T-cell (primary cell): Measurements from ENCODE around the gene MRPS31. TPM values are rescaled to one million over a fixed set of nuclear protein-coding genes. Genes with fewer than 3 reads are reported as not detected.
"Not testable (repeated sequence)": the region's sequence is repeated elsewhere in the genome, so short reads cannot be mapped to it uniquely, and the experiment has no call there.

Source experiments
- ATAC-seq, 4 experiments: fragments of 200-7000 bp in 3 of 4; fragments of 150-1000 bp in 1 of 4; cut with Tn5 transposase; replicated peaks in 1 of 4; 1 replicate in 3 of 4; 2 replicates in 1 of 4; pipeline ENCODE4 v1.10.0; 2021; ENCODE audit warnings: moderate library complexity in 3 of 4, mild to moderate bottlenecking in 2 of 4, moderate number of reproducible peaks in 1 of 4
- CTCF ChIA-PET, 2 donors: fragments of 300-600 bp; sonication (Branson Sonifier 250); formaldehyde crosslinking; loops; one replicate each; lab custom pipeline; 2022; ENCODE audit warnings: antibody characterized with exemption in 2 of 2; lab: Charles Lee
- POLR2A ChIA-PET, 2 donors: fragments of 300-600 bp; sonication (Branson Sonifier 250); formaldehyde crosslinking; loops; one replicate each; lab custom pipeline; 2022; ENCODE audit warnings: antibody characterized with exemption in 2 of 2; lab: Charles Lee
- DNase-seq, 35 experiments: peaks; one replicate each; pipeline versions ENCODE4 v3.0.0 to v3.0.0-alpha.2; 2013 to 2023
- H3K27ac ChIP-seq: one replicate; pipeline ENCODE4 v1.5.1; 2013; ENCODE audit warnings: low read length
- H3K27me3 ChIP-seq, 2 experiments: replicated peaks in 1 of 2; 1 replicate in 1 of 2; 2 replicates in 1 of 2; pipeline versions ENCODE4 v1.6.1 to v1.7.0; 2013; ENCODE audit warnings: low read length in 1 of 2, mixed read lengths in 1 of 2; ENCODE audit not compliant: control insufficient read depth in 2 of 2, insufficient read depth in 2 of 2; ENCODE audit errors: extremely low read depth in 1 of 2
- H3K36me3 ChIP-seq, 2 donors: 1 replicate in 1 of 2; 2 replicates in 1 of 2; pipeline versions ENCODE4 v1.6.1 to v1.7.0; 2013; ENCODE audit warnings: low read length in 1 of 2; ENCODE audit not compliant: control insufficient read depth in 2 of 2, insufficient read depth in 1 of 2; ENCODE audit errors: extremely low read depth in 1 of 2
- H3K4me1 ChIP-seq, 2 experiments: 1 replicate in 1 of 2; 2 replicates in 1 of 2; pipeline versions ENCODE4 v1.6.1 to v1.7.0; 2013; ENCODE audit warnings: low read length in 2 of 2, mixed read lengths in 1 of 2; ENCODE audit not compliant: insufficient read depth in 2 of 2, control insufficient read depth in 1 of 2; ENCODE audit errors: extremely low read depth in 1 of 2
- H3K4me3 ChIP-seq, 2 donors: 1 replicate in 1 of 2; 2 replicates in 1 of 2; pipeline versions ENCODE4 v1.5.1 to v1.7.0; 2013; ENCODE audit warnings: mild to moderate bottlenecking in 2 of 2, low read length in 1 of 2, moderate library complexity in 1 of 2; ENCODE audit not compliant: control insufficient read depth in 1 of 2; ENCODE audit errors: extremely low read depth in 1 of 2
- H3K9me3 ChIP-seq: 2 replicates; pipeline ENCODE4 v1.7.0; 2013
- H3K27ac Mint-ChIP-seq, 2 donors: one replicate each; pipeline ENCODE4 v1.8.0; 2020 to 2021; ENCODE audit warnings: mild to moderate bottlenecking in 2 of 2, mixed read lengths in 2 of 2
- H3K27me3 Mint-ChIP-seq, 2 donors: one replicate each; pipeline ENCODE4 v1.8.0; 2021 to 2022; ENCODE audit warnings: mixed read lengths in 2 of 2
- H3K36me3 Mint-ChIP-seq: one replicate; pipeline ENCODE4 v1.8.0; 2021; ENCODE audit warnings: mixed read lengths
- H3K4me1 Mint-ChIP-seq, 3 donors: one replicate each; pipeline ENCODE4 v1.8.0; 2020 to 2022; ENCODE audit warnings: mixed read lengths in 3 of 3, mild to moderate bottlenecking in 1 of 3
- H3K4me3 Mint-ChIP-seq, 3 donors: one replicate each; pipeline ENCODE4 v1.8.0; 2020 to 2022; ENCODE audit warnings: mild to moderate bottlenecking in 3 of 3, mixed read lengths in 3 of 3, moderate library complexity in 3 of 3
- H3K9me3 Mint-ChIP-seq, 3 donors: one replicate each; pipeline ENCODE4 v1.8.0; 2020 to 2022; ENCODE audit warnings: mixed read lengths in 3 of 3
- WGBS: methylation state at CpG from one replicate; pipeline ENCODE4 v1.1.5; 2013; ENCODE audit warnings: missing lambda C conversion rate; ENCODE audit not compliant: insufficient coverage; 5-methylcytosine and 5-hydroxymethylcytosine counted together
- total RNA-seq, 35 experiments: library from RNA in 6 of 35; stranded (reverse) in 6 of 35; fragments of 120-200 nt in 1 of 35; gene quantifications; one replicate each; pipeline versions ENCODE4 v1.2.1 to v1.2.4 and lab custom pipeline; 2013 to 2026

Gene MRPS31
- total RNA-seq, 5 donors from 2014 or later (not counting 1 experiment from before 2014, with no cell fraction given) = 19.2 to 34.4 (median 28.5) TPM

- no peak overlapping the region for H3K27ac ChIP-seq
- H3K4me3 ChIP-seq = no peak overlapping the region
- H3K27me3 ChIP-seq = no peaks in the 10 kb centered on the region
- DNase-seq (no peak), ATAC-seq (no peak)
- no peaks in the 10 kb centered on the region for H3K27me3 Mint-ChIP-seq
- H3K36me3 ChIP-seq = peaks cover 3 to 42% of the 10 kb centered on the region in 2 donors
- ChIA-PET CTCF (interaction anchor here in 1 of 2 donors (0.6 kb wide), 1 partner anchor 79 kb away, joined by 3 read pairs; no protein-coding TSS in a partner anchor), POLR2A (no interaction called here)
- H3K4me3 Mint-ChIP-seq = no peak overlapping the region
- no peak overlapping the region for H3K27ac Mint-ChIP-seq
- WGBS = 100% methylated on average over 2 of the region's 4 CpGs
- H3K36me3 Mint-ChIP-seq = peaks cover 30% of the 10 kb centered on the region
- no peaks in the 10 kb centered on the region for H3K9me3 ChIP-seq
- peaks cover 16 to 20% (median 20%) of the 10 kb centered on the region in 3 donors for H3K4me1 Mint-ChIP-seq
- H3K9me3 Mint-ChIP-seq = no peaks in the 10 kb centered on the region
- no peaks in the 10 kb centered on the region for H3K4me1 ChIP-seq
Measured at GRCh38 chr13:40758811-40759210, 12.2 kb downstream of the MRPS31 start.

GRCh38 chr13:40756042-40756441, 14.9 kb downstream of the MRPS31 start:
- Mint-ChIP-seq H3K4me3 (no peak overlapping the region), H3K27me3 (no peaks in the 10 kb centered on the region), H3K9me3 (no peaks in the 10 kb centered on the region), H3K27ac (no peak overlapping the region), H3K36me3 (peaks cover 43% of the 10 kb centered on the region), H3K4me1 (peaks cover 0 to 5% (median 2%) of the 10 kb centered on the region in 3 donors)
- Histone ChIP-seq H3K9me3 (no peaks in the 10 kb centered on the region), H3K27ac (no peak overlapping the region), H3K4me1 (no peaks in the 10 kb centered on the region), H3K4me3 (no peak overlapping the region), H3K27me3 (no peaks in the 10 kb centered on the region), H3K36me3 (peaks cover 3 to 53% of the 10 kb centered on the region in 2 donors)
- no CpG with 5 or more reads among the region's 1 CpG for WGBS
- CTCF ChIA-PET = no interaction called here
- no peak for ATAC-seq
- POLR2A ChIA-PET = no interaction called here
- DNase-seq = no peak

- ATAC-seq (no peak), DNase-seq (no peak)
- H3K27me3 Mint-ChIP-seq = no peaks in the 10 kb centered on the region
- Histone ChIP-seq H3K27me3 (no peaks in the 10 kb centered on the region), H3K27ac (no peak overlapping the region), H3K4me1 (no peaks in the 10 kb centered on the region), H3K4me3 (no peak overlapping the region), H3K9me3 (no peaks in the 10 kb centered on the region), H3K36me3 (peaks cover 3 to 47% of the 10 kb centered on the region in 2 donors)
- ChIA-PET POLR2A (no interaction called here), CTCF (no interaction called here)
- no peaks in the 10 kb centered on the region for H3K9me3 Mint-ChIP-seq
- peaks cover 44% of the 10 kb centered on the region for H3K36me3 Mint-ChIP-seq
- H3K27ac Mint-ChIP-seq = no peak overlapping the region
- peaks cover 0 to 2% (median 1%) of the 10 kb centered on the region in 3 donors for H3K4me1 Mint-ChIP-seq
- H3K4me3 Mint-ChIP-seq = no peak overlapping the region
- 90% methylated on average over 2 of the region's 7 CpGs for WGBS
Measured at GRCh38 chr13:40755082-40755700, 15.8 kb downstream of the MRPS31 start.

GRCh38 chr13:40749327-40749726, 21.7 kb downstream of the MRPS31 start:
- ChIA-PET POLR2A (no interaction called here), CTCF (interaction anchor here in 1 of 2 donors (1.3 kb wide), 1 partner anchor 680 kb away, joined by 5 read pairs; no protein-coding TSS in a partner anchor)
- H3K36me3 ChIP-seq = peaks cover 7 to 26% of the 10 kb centered on the region in 2 donors
- peak in 1 of 35 experiments; percentile 7 for DNase-seq
- no peaks in the 10 kb centered on the region for H3K9me3 Mint-ChIP-seq
- H3K27ac ChIP-seq = no peak overlapping the region
- H3K36me3 Mint-ChIP-seq = peaks cover 31% of the 10 kb centered on the region
- H3K4me1 ChIP-seq = no peaks in the 10 kb centered on the region
- H3K9me3 ChIP-seq = no peaks in the 10 kb centered on the region
- no peak overlapping the region for H3K27ac Mint-ChIP-seq
- no CpG with 5 or more reads among the region's 1 CpG for WGBS
- no peaks in the 10 kb centered on the region for H3K27me3 Mint-ChIP-seq
- peaks cover 0 to 8% (median 3%) of the 10 kb centered on the region in 3 donors for H3K4me1 Mint-ChIP-seq
- H3K4me3 Mint-ChIP-seq = no peak overlapping the region
- no peak overlapping the region for H3K4me3 ChIP-seq
- no peak for ATAC-seq
- no peaks in the 10 kb centered on the region for H3K27me3 ChIP-seq

GRCh38 chr13:40735232-40735548, 35.8 kb downstream of the MRPS31 start:
- H3K9me3 Mint-ChIP-seq, H3K4me1 ChIP-seq, H3K27ac ChIP-seq, CTCF ChIA-PET, ATAC-seq, H3K36me3 ChIP-seq, H3K27me3 ChIP-seq, H3K9me3 ChIP-seq, POLR2A ChIA-PET, H3K4me3 ChIP-seq, H3K27me3 Mint-ChIP-seq: not testable (repeated sequence)
- no CpG with 5 or more reads among the region's 11 CpGs for WGBS
- DNase-seq = peak in 32 of 35 experiments; percentile 3 to 60 (median 31)
- H3K4me1 Mint-ChIP-seq = peaks cover 24 to 37% (median 27%) of the 10 kb centered on the region in 3 donors
- H3K4me3 Mint-ChIP-seq = peak overlapping the region in 2 of 3 donors; percentile 33 to 55
- H3K27ac Mint-ChIP-seq = peak overlapping the region in 1 of 2 donors; percentile 87
- H3K36me3 Mint-ChIP-seq = peaks cover 30% of the 10 kb centered on the region

GRCh38 chr13:40734536-40735231, 36.3 kb downstream of the MRPS31 start:
- DNase-seq = not testable (repeated sequence)
- peak overlapping the region in 2 of 3 donors; percentile 33 to 55 for H3K4me3 Mint-ChIP-seq
- WGBS = 80% methylated on average over 19 of the region's 24 CpGs

More at GRCh38 chr13:40734536-40735231, 36.3 kb downstream of the MRPS31 start:
- H3K27me3 ChIP-seq, H3K4me3 ChIP-seq, H3K9me3 ChIP-seq, H3K36me3 ChIP-seq, ATAC-seq, H3K27me3 Mint-ChIP-seq, H3K9me3 Mint-ChIP-seq, H3K27ac ChIP-seq, CTCF ChIA-PET, H3K4me1 ChIP-seq: not testable (repeated sequence)
- peak overlapping the region; percentile 86 to 87 for H3K27ac Mint-ChIP-seq
- H3K4me1 Mint-ChIP-seq = peaks cover 24 to 37% (median 27%) of the 10 kb centered on the region in 3 donors
- POLR2A ChIA-PET = interaction anchor here in 1 of 2 donors (0.6 kb wide), 1 partner anchor 312 kb away, joined by 10 read pairs; no protein-coding TSS in a partner anchor
- peaks cover 30% of the 10 kb centered on the region for H3K36me3 Mint-ChIP-seq
